PC-9 (cell line): ENCODE data around the gene TMEM63C. TPM values are rescaled to one million over a fixed set of nuclear protein-coding genes. Genes with fewer than 3 reads are reported as not detected.
A peak's percentile ranks its signal among the peaks of the same experiment; 100 is the strongest.

ENCODE experiments used
- BruUV-seq: library from RNA; stranded (reverse); fragments of 400-500 nt; replicated peaks from 2 replicates; lab custom pipeline; 2021; lab: Mats Ljungman, UMichigan
- CTCF ChIA-PET: fragments of 300-600 bp; sonication (Branson Sonifier 250); formaldehyde crosslinking; loops from one replicate; lab custom pipeline; 2022; ENCODE audit warnings: antibody characterized with exemption; lab: Charles Lee
- POLR2A ChIA-PET: fragments of 300-600 bp; sonication (Branson Sonifier 250); formaldehyde crosslinking; loops from one replicate; lab custom pipeline; 2022; ENCODE audit warnings: antibody characterized with exemption; ENCODE audit not compliant: unreplicated experiment; lab: Charles Lee
- DNase-seq, 2 experiments: peaks; one replicate each; pipeline versions ENCODE4 v3.0.0 to v3.0.0-alpha.2; 2015 to 2022; ENCODE audit warnings: mixed read lengths in 1 of 2
- H2AFZ ChIP-seq: fragments of 200-600 bp; sonication (generic); 2 replicates; pipeline ENCODE4 v1.8.1; 2017; ENCODE audit warnings: antibody characterized with exemption
- H3F3A ChIP-seq: fragments of 200-600 bp; sonication (generic); 2 replicates; pipeline ENCODE4 v1.8.1; 2017; ENCODE audit warnings: antibody characterized with exemption, mild to moderate bottlenecking, low read depth; ENCODE audit not compliant: insufficient read depth
- H3K27ac ChIP-seq: fragments of 200-600 bp; sonication (generic); 2 replicates; pipeline ENCODE4 v1.6.1; 2016; ENCODE audit warnings: mixed run types
- H3K27me3 ChIP-seq: fragments of 200-600 bp; sonication (generic); 2 replicates; pipeline ENCODE4 v1.6.1; 2016; ENCODE audit warnings: low read depth, mixed run types; ENCODE audit not compliant: insufficient read depth
- H3K36me3 ChIP-seq: fragments of 200-600 bp; sonication (generic); 2 replicates; pipeline ENCODE4 v1.6.1; 2016; ENCODE audit warnings: low read depth, mixed run types
- H3K4me1 ChIP-seq: fragments of 200-600 bp; sonication (generic); replicated peaks from 2 replicates; pipeline ENCODE4 v1.6.1; 2016; ENCODE audit warnings: mixed run types; ENCODE audit not compliant: insufficient read depth
- H3K4me2 ChIP-seq: fragments of 200-600 bp; sonication (generic); 2 replicates; pipeline ENCODE4 v1.6.1; 2017; ENCODE audit warnings: mixed run types
- H3K4me3 ChIP-seq: fragments of 200-600 bp; sonication (generic); 2 replicates; pipeline ENCODE4 v1.6.1; 2016; ENCODE audit warnings: mixed run types
- H3K79me2 ChIP-seq: fragments of 200-600 bp; sonication (generic); 2 replicates; pipeline ENCODE4 v1.6.1; 2017; ENCODE audit warnings: low read depth, mixed run types
- H3K9me2 ChIP-seq: fragments of 200-600 bp; sonication (generic); 2 replicates; pipeline ENCODE4 v1.8.1; 2017; ENCODE audit warnings: mild to moderate bottlenecking; ENCODE audit not compliant: insufficient read depth
- H3K9me3 ChIP-seq: fragments of 200-600 bp; sonication (generic); 2 replicates; pipeline ENCODE4 v1.8.1; 2016; ENCODE audit warnings: low read depth; ENCODE audit not compliant: insufficient read depth
- H4K20me1 ChIP-seq: fragments of 200-600 bp; sonication (generic); 2 replicates; pipeline ENCODE4 v1.8.1; 2017; ENCODE audit not compliant: insufficient read depth
- EZH2 ChIP-seq: fragments of 200-600 bp; sonication (generic); IDR thresholded peaks from 2 replicates; pipeline ENCODE4 v1.8.0; 2017; ENCODE audit warnings: antibody characterized with exemption, low read depth
- intact Hi-C: fragments of 100-400 bp; cut with micrococcal nuclease; formaldehyde crosslinking; loops from one replicate; pipeline ENCODE4 v1.10.0; 2022; ENCODE audit not compliant: unreplicated experiment
- total RNA-seq: library from RNA; stranded (reverse); gene quantifications from 2 replicates; pipeline ENCODE4 v1.2.3, GENCODE V29; 2021
- TF ChIP-seq, protein P1 (sequence below): fragments of 200-600 bp; sonication (generic); conservative IDR thresholded peaks from 2 replicates; pipeline ENCODE4 v1.6.1; 2017; ENCODE audit warnings: mixed run types, antibody characterized with exemption, mild to moderate bottlenecking, moderate library complexity

The TMEM63C gene
- total RNA-seq, 1 experiment from 2014 or later = 2.2 TPM

DNA sequence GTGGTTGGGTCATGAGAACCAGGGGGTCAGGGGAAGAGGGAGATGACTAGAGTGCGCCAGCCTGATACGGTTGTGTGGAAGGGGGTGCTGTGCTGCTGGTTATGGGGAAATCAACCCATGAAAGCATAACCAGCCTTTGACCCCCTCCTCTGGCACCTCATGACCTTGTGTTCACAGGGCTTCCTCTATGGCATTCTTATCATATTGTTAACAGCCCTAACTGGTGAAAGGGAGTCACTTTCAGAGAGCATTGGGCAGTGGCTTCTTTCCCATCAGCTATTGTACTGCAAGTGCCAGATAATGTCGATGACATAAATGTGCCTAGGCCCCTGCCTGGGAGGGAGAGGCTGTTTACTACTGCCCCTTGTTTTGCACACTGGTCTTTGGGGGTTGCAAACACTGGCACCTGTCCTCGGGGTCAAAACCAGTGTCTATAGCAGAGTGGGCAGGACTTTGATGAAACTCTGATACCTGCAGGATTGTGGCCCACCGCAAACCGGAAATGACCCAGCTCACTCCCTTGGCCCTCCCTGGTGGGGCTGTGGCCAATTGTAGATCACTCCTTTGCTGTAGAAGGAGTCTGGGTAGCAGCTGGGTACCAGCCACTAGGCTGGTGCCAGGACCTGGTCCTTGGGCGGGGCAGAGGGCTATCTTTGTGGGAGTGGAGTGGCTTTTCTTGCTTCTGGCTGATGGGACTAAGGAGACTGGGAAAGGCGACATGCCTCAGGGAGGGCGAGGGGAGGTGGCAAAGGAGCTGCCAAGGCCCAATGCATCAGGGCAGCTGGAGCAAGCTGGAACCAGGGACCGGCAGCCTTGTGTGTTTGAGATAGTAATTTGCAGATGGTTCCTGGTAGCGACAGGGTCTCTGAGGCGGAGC, 634 bp upstream of the TMEM63C start:
- H3K36me3 ChIP-seq = no peaks in the 10 kb centered on the region
- no peak overlapping the region for H3K27ac ChIP-seq
- DNase-seq = no peak
- peaks cover 3% of the 10 kb centered on the region; the same call in 1 of the 2 replicates for H4K20me1 ChIP-seq
- H3K4me1 ChIP-seq = no peaks in the 10 kb centered on the region
- ChIA-PET CTCF (interaction anchor here (0.5 to 0.7 kb wide), 2 partner anchors 32 to 140 kb away, joined by 3 to 10 read pairs; partner anchors contain the start of genes GSTZ1 and POMT2), POLR2A (interaction anchor here (0.6 to 0.7 kb wide), 2 partner anchors 30 to 58 kb away, joined by 5 to 8 read pairs; no protein-coding TSS in a partner anchor)
- intact Hi-C loops = no loop called here
- H3F3A ChIP-seq = no peaks in the 10 kb centered on the region
- no peak overlapping the region for H2AFZ ChIP-seq
- no peak for TF ChIP-seq EZH2
- TF ChIP-seq, protein P1, sequence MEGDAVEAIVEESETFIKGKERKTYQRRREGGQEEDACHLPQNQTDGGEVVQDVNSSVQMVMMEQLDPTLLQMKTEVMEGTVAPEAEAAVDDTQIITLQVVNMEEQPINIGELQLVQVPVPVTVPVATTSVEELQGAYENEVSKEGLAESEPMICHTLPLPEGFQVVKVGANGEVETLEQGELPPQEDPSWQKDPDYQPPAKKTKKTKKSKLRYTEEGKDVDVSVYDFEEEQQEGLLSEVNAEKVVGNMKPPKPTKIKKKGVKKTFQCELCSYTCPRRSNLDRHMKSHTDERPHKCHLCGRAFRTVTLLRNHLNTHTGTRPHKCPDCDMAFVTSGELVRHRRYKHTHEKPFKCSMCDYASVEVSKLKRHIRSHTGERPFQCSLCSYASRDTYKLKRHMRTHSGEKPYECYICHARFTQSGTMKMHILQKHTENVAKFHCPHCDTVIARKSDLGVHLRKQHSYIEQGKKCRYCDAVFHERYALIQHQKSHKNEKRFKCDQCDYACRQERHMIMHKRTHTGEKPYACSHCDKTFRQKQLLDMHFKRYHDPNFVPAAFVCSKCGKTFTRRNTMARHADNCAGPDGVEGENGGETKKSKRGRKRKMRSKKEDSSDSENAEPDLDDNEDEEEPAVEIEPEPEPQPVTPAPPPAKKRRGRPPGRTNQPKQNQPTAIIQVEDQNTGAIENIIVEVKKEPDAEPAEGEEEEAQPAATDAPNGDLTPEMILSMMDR = no peak
- peak overlapping the region; percentile 50; the same call in 1 of the 2 replicates for H3K4me3 ChIP-seq
- peak overlapping the region; percentile 69 for H3K4me2 ChIP-seq
- no peaks in the 10 kb centered on the region for H3K9me2 ChIP-seq
- H3K9me3 ChIP-seq = no peaks in the 10 kb centered on the region
- no peaks in the 10 kb centered on the region for H3K79me2 ChIP-seq
- H3K27me3 ChIP-seq = peaks cover 81% of the 10 kb centered on the region
- no TSS peak for BruUV-seq

DNA sequence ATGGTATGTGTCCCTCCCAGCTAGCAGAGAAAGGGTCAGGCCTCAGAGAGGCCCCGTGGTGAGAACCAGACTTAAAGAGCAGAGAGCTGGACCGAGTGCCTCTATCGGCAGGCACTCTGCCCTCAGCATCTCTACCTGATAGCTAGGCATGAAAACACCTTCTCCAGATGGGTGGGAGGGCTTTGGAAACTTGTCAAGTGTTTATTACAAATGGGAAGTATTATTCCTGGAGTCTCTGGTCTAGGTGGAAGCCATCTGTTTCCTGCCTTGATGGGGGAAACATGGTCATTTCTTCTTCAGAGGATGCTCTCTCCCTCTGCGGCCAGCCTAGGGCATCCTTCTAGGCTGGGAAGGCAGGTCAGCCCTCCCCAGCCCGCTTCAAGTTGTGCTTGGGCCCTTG, 2.3 kb downstream of the TMEM63C start:
- no TSS peak for BruUV-seq
- no peak for TF ChIP-seq EZH2
- TF ChIP-seq, protein P1 = no peak
- no peaks in the 10 kb centered on the region for H3K9me2 ChIP-seq
- H3K4me3 ChIP-seq = no peak overlapping the region
- H2AFZ ChIP-seq = no peak overlapping the region
- H3K27me3 ChIP-seq = peaks cover 73% of the 10 kb centered on the region
- peaks cover 7% of the 10 kb centered on the region for H4K20me1 ChIP-seq
- no peaks in the 10 kb centered on the region for H3K79me2 ChIP-seq
- DNase-seq = no peak
- H3K9me3 ChIP-seq = no peaks in the 10 kb centered on the region
- no peak overlapping the region for H3K4me2 ChIP-seq
- H3F3A ChIP-seq = no peaks in the 10 kb centered on the region
- ChIA-PET CTCF (interaction anchor here (0.5 to 0.9 kb wide), 4 partner anchors 12 to 245 kb away, joined by 3 to 6 read pairs (median 5); no protein-coding TSS in a partner anchor), POLR2A (no interaction called here)
- no peaks in the 10 kb centered on the region for H3K36me3 ChIP-seq
- intact Hi-C loops = no loop called here
- no peaks in the 10 kb centered on the region for H3K4me1 ChIP-seq
- H3K27ac ChIP-seq = no peak overlapping the region

DNA sequence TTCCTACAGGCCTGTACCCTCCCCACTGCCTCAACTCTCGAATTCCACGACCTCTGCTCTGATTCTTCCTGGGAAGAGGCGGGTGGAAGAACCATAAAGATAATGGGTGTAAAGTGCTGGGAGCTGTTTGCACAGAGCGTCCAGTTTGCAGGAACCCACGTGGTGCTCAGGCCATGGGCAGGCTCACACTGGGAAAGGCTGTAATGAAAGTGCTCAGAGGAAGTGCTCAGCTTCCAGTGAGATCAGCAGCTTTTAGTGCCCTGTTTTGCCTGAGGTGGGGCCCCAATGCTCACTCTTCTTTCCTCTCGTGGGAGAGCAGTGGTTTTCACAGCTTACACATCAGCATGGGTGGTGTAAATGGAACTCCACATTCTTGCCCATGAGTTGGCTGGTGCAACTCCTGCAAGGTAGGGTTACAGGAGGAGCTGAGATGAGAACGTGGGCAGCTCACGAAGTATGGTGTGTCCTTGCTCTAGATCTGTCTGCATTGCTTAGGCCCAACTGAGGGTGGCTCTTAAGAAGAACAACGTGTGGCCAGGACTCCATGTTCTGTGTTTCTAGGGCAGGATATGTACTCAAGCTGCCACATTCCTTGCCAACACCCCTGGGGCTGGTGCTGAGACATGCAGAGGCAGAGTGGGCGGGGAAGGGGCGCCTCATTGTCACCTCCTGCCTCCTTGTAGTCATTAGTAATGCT, 2.9 kb downstream of the TMEM63C start:
- Histone ChIP-seq H3K79me2 (no peaks in the 10 kb centered on the region), H3K4me2 (no peak overlapping the region), H3K27me3 (peaks cover 74% of the 10 kb centered on the region), H4K20me1 (peaks cover 7% of the 10 kb centered on the region), H3F3A (no peaks in the 10 kb centered on the region), H3K36me3 (no peaks in the 10 kb centered on the region), H3K4me1 (no peaks in the 10 kb centered on the region), H2AFZ (no peak overlapping the region), H3K9me3 (no peaks in the 10 kb centered on the region), H3K9me2 (no peaks in the 10 kb centered on the region), H3K4me3 (no peak overlapping the region), H3K27ac (no peak overlapping the region)
- peak in 1 of 2 experiments; percentile 48 for DNase-seq
- intact Hi-C loops = no loop called here
- ChIA-PET CTCF (interaction anchor here (0.5 kb wide), 2 partner anchors 12 to 93 kb away, joined by 4 to 6 read pairs; no protein-coding TSS in a partner anchor), POLR2A (no interaction called here)
- TF ChIP-seq, protein P1 = no peak
- no peak for TF ChIP-seq EZH2
- BruUV-seq = no TSS peak
